GM04504 (cell line): ENCODE data around the gene VIL1.

ENCODE experiments used
- DNase-seq: peaks from one replicate; pipeline ENCODE4 v3.0.0-alpha.2; 2012; ENCODE audit warnings: low read depth

VIL1 gene

GRCh38 chr2:218406209-218406948, 12.5 kb upstream of the VIL1 start:
- peak; percentile 89 for DNase-seq

GRCh38 chr2:218406949-218407618, 11.8 kb upstream of the VIL1 start:
- peak; percentile 39 for DNase-seq

GRCh38 chr2:218407717-218408116, 11.2 kb upstream of the VIL1 start:
- no peak for DNase-seq

- DNase-seq: no peak
Measured at GRCh38 chr2:218418321-218418716, 604 bp upstream of the VIL1 start.

- no peak for DNase-seq
Measured at GRCh38 chr2:218419630-218420216, 800 bp downstream of the VIL1 start.

GRCh38 chr2:218421027-218421426, 2.1 kb downstream of the VIL1 start:
- no peak for DNase-seq

GRCh38 chr2:218422403-218423086, 3.6 kb downstream of the VIL1 start:
- DNase-seq: no peak

GRCh38 chr2:218423584-218423983, 4.7 kb downstream of the VIL1 start:
- DNase-seq: no peak

GRCh38 chr2:218425531-218425930, 6.6 kb downstream of the VIL1 start:
- no peak for DNase-seq

- DNase-seq: no peak
Measured at GRCh38 chr2:218427741-218428140, 8.8 kb downstream of the VIL1 start.

GRCh38 chr2:218428846-218429558, 10.1 kb downstream of the VIL1 start:
- no peak for DNase-seq

- DNase-seq: no peak
Measured at GRCh38 chr2:218429911-218430692, 11.2 kb downstream of the VIL1 start.

GRCh38 chr2:218430721-218431120, 11.8 kb downstream of the VIL1 start:
- DNase-seq: no peak

GRCh38 chr2:218431878-218432277, 13.0 kb downstream of the VIL1 start:
- DNase-seq: no peak

GRCh38 chr2:218432676-218433365, 13.9 kb downstream of the VIL1 start:
- no peak for DNase-seq

- no peak for DNase-seq
Measured at GRCh38 chr2:218434456-218434855, 15.5 kb downstream of the VIL1 start.

GRCh38 chr2:218435003-218435982, 16.4 kb downstream of the VIL1 start:
- DNase-seq: no peak

- DNase-seq: no peak
Measured at GRCh38 chr2:218436992-218437391, 18.1 kb downstream of the VIL1 start.

GRCh38 chr2:218437969-218438368, 19.0 kb downstream of the VIL1 start:
- DNase-seq: no peak
